HepG2 (cell line): ENCODE measurements around the gene COX4I2. TPM values are rescaled to one million over a fixed set of nuclear protein-coding genes. Genes with fewer than 3 reads are reported as not detected.

Source experiments
- BRD4 ChIP-seq: sonication (generic); formaldehyde crosslinking; IDR thresholded peaks from 2 replicates; pipeline ENCODE4 v1.4.0; 2020; ENCODE audit warnings: missing genetic modification reagents
- HNRNPH1 ChIP-seq: fragments of 200-400 bp; formaldehyde crosslinking; optimal IDR thresholded peaks from 2 replicates; pipeline ENCODE3; 2017; ENCODE audit warnings: mild to moderate bottlenecking, low read depth, low read length
- HNRNPK ChIP-seq: fragments of 200-400 bp; formaldehyde crosslinking; IDR thresholded peaks from 2 replicates; pipeline ENCODE4 v1.6.1; 2018; ENCODE audit warnings: low read length, low read depth, moderate library complexity, mild to moderate bottlenecking; ENCODE audit not compliant: poor library complexity, severe bottlenecking
- HNRNPL ChIP-seq: fragments of 200-400 bp; formaldehyde crosslinking; IDR thresholded peaks from 2 replicates; pipeline ENCODE4 v1.6.1; 2017; ENCODE audit warnings: mild to moderate bottlenecking, low read depth, low read length
- HOXA7 ChIP-seq: sonication (generic); formaldehyde crosslinking; IDR thresholded peaks from 2 replicates; pipeline ENCODE4 v1.8.1; 2022; ENCODE audit warnings: mild to moderate bottlenecking, missing genetic modification reagents, moderate library complexity
- KMT2A ChIP-seq: sonication (generic); formaldehyde crosslinking; IDR thresholded peaks from 2 replicates; pipeline ENCODE4 v1.4.0; 2020; ENCODE audit warnings: missing genetic modification reagents
- MAFG ChIP-seq: sonication (generic); formaldehyde crosslinking; IDR thresholded peaks from 2 replicates; pipeline ENCODE4 v1.5.1; 2020; ENCODE audit warnings: mild to moderate bottlenecking, missing genetic modification reagents
- NFE2L1 ChIP-seq: sonication (generic); formaldehyde crosslinking; IDR thresholded peaks from 2 replicates; pipeline ENCODE4 v1.4.0; 2020; ENCODE audit warnings: missing genetic modification reagents, mild to moderate bottlenecking, borderline replicate concordance
- POLR2A ChIP-seq, 2 experiments: IDR thresholded peaks; 2 replicates each; pipeline ENCODE4 v1.6.1; 2011; ENCODE audit warnings: low read depth in 2 of 2, low read length in 2 of 2, mild to moderate bottlenecking in 1 of 2, moderate library complexity in 1 of 2; ENCODE audit not compliant: insufficient read depth in 1 of 2
- RFXAP ChIP-seq: sonication (generic); formaldehyde crosslinking; IDR thresholded peaks from 2 replicates; pipeline ENCODE4 v1.4.0; 2020; ENCODE audit warnings: missing genetic modification reagents, borderline replicate concordance
- SOX5 ChIP-seq: IDR thresholded peaks from 2 replicates; pipeline ENCODE4 v1.6.1; 2016; ENCODE audit warnings: borderline replicate concordance
- TGIF2 ChIP-seq: IDR thresholded peaks from 2 replicates; pipeline ENCODE4 v1.6.1; 2016; ENCODE audit warnings: control low read depth, missing compliant biosample characterization
- ZNF713 ChIP-seq: sonication (generic); formaldehyde crosslinking; IDR thresholded peaks from 2 replicates; pipeline ENCODE4 v1.4.0; 2020; ENCODE audit warnings: mild to moderate bottlenecking, missing genetic modification reagents
- polyA plus RNA-seq, 8 experiments: library from polyadenylated mRNA; depleted of rRNA in 3 of 8; stranded (reverse) in 7 of 8; unstranded in 1 of 8; fragments of >200 nt; fragmentation: Illumina TruSeq in 4 of 8; extraction: Trizol in 4 of 8; gene quantifications; 2 replicates each; pipeline versions ENCODE4 v1.2.1 to v1.2.3, GENCODE V29; 2011 to 2016; ENCODE audit warnings: low read depth in 4 of 8, missing spikeins in 1 of 8, mixed read lengths in 1 of 8; ENCODE audit not compliant: insufficient read depth in 1 of 8
- total RNA-seq, 5 experiments: library from RNA; depleted of rRNA; stranded (reverse); fragments of >200 nt; fragmentation: Illumina TruSeq; extraction: Trizol; gene quantifications; 2 replicates each; pipeline ENCODE4 v1.2.3, GENCODE V29; 2016; ENCODE audit warnings: low read depth in 1 of 5
- TF ChIP-seq, protein P1 (sequence below): sonication (generic); formaldehyde crosslinking; IDR thresholded peaks from 2 replicates; pipeline ENCODE4 v1.5.0; 2020; ENCODE audit warnings: mild to moderate bottlenecking, missing genetic modification reagents, borderline replicate concordance
- TF ChIP-seq, protein P2 (sequence below): fragments of 450-650 bp; IDR thresholded peaks from 2 replicates; pipeline ENCODE4 v1.6.1; 2017; ENCODE audit warnings: mild to moderate bottlenecking
- TF ChIP-seq, protein P3 (sequence below): sonication (generic); formaldehyde crosslinking; IDR thresholded peaks from 2 replicates; pipeline ENCODE4 v1.4.0; 2020; ENCODE audit warnings: mild to moderate bottlenecking, missing genetic modification reagents
- TF ChIP-seq, protein P4 (sequence below): sonication (generic); formaldehyde crosslinking; conservative IDR thresholded peaks from 2 replicates; pipeline ENCODE4 v1.8.0; 2022; ENCODE audit warnings: mild to moderate bottlenecking, moderate library complexity, missing genetic modification reagents

Gene COX4I2
- total and polyA plus RNA-seq, 2 of the 13 experiments (the other 11 are each of a cell fraction or from before 2014, with no cell fraction given): 1.1 TPM; not detected in 1

DNA sequence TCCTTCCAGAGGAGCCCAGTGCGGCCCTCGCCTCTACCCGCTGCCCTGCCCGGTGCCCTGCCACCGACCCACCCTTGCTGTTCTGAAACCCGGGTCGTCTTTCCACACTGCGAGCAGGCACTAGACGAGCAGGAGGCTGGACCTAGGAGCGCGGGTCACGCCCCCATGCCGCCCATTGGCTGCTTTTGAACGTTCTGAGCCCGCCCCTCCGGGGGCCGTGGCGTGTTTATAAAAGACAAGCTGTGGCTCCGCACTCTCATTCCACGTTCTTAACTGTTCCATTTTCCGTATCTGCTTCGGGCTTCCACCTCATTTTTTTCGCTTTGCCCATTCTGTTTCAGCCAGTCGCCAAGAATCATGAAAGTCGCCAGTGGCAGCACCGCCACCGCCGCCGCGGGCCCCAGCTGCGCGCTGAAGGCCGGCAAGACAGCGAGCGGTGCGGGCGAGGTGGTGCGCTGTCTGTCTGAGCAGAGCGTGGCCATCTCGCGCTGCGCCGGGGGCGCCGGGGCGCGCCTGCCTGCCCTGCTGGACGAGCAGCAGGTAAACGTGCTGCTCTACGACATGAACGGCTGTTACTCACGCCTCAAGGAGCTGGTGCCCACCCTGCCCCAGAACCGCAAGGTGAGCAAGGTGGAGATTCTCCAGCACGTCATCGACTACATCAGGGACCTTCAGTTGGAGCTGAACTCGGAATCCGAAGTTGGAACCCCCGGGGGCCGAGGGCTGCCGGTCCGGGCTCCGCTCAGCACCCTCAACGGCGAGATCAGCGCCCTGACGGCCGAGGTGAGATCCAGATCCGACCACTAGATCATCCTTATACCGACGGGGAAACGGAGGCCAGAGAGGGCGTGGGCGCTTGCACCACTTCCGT is 32.4 kb upstream of the COX4I2 start, which contains the start of gene ID1 (continued):
- TF ChIP-seq, protein P1, sequence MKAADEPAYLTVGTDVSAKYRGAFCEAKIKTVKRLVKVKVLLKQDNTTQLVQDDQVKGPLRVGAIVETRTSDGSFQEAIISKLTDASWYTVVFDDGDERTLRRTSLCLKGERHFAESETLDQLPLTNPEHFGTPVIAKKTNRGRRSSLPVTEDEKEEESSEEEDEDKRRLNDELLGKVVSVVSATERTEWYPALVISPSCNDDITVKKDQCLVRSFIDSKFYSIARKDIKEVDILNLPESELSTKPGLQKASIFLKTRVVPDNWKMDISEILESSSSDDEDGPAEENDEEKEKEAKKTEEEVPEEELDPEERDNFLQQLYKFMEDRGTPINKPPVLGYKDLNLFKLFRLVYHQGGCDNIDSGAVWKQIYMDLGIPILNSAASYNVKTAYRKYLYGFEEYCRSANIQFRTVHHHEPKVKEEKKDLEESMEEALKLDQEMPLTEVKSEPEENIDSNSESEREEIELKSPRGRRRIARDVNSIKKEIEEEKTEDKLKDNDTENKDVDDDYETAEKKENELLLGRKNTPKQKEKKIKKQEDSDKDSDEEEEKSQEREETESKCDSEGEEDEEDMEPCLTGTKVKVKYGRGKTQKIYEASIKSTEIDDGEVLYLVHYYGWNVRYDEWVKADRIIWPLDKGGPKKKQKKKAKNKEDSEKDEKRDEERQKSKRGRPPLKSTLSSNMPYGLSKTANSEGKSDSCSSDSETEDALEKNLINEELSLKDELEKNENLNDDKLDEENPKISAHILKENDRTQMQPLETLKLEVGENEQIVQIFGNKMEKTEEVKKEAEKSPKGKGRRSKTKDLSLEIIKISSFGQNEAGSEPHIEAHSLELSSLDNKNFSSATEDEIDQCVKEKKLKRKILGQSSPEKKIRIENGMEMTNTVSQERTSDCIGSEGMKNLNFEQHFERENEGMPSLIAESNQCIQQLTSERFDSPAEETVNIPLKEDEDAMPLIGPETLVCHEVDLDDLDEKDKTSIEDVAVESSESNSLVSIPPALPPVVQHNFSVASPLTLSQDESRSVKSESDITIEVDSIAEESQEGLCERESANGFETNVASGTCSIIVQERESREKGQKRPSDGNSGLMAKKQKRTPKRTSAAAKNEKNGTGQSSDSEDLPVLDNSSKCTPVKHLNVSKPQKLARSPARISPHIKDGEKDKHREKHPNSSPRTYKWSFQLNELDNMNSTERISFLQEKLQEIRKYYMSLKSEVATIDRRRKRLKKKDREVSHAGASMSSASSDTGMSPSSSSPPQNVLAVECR: peak; percentile 96; the same call in 1 of the 2 replicates
- TF ChIP-seq, protein P2, sequence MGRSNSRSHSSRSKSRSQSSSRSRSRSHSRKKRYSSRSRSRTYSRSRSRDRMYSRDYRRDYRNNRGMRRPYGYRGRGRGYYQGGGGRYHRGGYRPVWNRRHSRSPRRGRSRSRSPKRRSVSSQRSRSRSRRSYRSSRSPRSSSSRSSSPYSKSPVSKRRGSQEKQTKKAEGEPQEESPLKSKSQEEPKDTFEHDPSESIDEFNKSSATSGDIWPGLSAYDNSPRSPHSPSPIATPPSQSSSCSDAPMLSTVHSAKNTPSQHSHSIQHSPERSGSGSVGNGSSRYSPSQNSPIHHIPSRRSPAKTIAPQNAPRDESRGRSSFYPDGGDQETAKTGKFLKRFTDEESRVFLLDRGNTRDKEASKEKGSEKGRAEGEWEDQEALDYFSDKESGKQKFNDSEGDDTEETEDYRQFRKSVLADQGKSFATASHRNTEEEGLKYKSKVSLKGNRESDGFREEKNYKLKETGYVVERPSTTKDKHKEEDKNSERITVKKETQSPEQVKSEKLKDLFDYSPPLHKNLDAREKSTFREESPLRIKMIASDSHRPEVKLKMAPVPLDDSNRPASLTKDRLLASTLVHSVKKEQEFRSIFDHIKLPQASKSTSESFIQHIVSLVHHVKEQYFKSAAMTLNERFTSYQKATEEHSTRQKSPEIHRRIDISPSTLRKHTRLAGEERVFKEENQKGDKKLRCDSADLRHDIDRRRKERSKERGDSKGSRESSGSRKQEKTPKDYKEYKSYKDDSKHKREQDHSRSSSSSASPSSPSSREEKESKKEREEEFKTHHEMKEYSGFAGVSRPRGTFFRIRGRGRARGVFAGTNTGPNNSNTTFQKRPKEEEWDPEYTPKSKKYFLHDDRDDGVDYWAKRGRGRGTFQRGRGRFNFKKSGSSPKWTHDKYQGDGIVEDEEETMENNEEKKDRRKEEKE: no peak
- TF ChIP-seq ZNF713 (CRISPR knock-in tag) (peak; percentile 96; the same call in 1 of the 2 replicates), MAFG (CRISPR knock-in tag) (peak; percentile 66), NFE2L1 (peak; percentile 72; the same call in 1 of the 2 replicates), BRD4 (CRISPR knock-in tag) (peak; percentile 80), KMT2A (CRISPR knock-in tag) (peak; percentile 97), POLR2A (IDR thresholded peaks at IDR 0.05; ENCODE audit: insufficient read depth in 1 of 2, low read depth in 2 of 2, low read length in 2 of 2) (peak in 1 of 2 experiments; percentile 100; a peak in 2 of 4 replicates), RFXAP (CRISPR knock-in tag) (peak; percentile 95), SOX5 (CRISPR knock-in tag) (peak; percentile 72), HOXA7 (no peak), TGIF2 (peak; percentile 99), HNRNPH1 (peak; percentile 98), HNRNPL (peak; percentile 94), HNRNPK (peak; percentile 77)
- TF ChIP-seq, protein P3, sequence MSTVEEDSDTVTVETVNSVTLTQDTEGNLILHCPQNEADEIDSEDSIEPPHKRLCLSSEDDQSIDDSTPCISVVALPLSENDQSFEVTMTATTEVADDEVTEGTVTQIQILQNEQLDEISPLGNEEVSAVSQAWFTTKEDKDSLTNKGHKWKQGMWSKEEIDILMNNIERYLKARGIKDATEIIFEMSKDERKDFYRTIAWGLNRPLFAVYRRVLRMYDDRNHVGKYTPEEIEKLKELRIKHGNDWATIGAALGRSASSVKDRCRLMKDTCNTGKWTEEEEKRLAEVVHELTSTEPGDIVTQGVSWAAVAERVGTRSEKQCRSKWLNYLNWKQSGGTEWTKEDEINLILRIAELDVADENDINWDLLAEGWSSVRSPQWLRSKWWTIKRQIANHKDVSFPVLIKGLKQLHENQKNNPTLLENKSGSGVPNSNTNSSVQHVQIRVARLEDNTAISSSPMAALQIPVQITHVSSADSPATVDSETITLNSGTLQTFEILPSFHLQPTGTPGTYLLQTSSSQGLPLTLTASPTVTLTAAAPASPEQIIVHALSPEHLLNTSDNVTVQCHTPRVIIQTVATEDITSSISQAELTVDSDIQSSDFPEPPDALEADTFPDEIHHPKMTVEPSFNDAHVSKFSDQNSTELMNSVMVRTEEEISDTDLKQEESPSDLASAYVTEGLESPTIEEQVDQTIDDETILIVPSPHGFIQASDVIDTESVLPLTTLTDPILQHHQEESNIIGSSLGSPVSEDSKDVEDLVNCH (CRISPR knock-in tag): peak; percentile 93
- TF ChIP-seq, protein P4, sequence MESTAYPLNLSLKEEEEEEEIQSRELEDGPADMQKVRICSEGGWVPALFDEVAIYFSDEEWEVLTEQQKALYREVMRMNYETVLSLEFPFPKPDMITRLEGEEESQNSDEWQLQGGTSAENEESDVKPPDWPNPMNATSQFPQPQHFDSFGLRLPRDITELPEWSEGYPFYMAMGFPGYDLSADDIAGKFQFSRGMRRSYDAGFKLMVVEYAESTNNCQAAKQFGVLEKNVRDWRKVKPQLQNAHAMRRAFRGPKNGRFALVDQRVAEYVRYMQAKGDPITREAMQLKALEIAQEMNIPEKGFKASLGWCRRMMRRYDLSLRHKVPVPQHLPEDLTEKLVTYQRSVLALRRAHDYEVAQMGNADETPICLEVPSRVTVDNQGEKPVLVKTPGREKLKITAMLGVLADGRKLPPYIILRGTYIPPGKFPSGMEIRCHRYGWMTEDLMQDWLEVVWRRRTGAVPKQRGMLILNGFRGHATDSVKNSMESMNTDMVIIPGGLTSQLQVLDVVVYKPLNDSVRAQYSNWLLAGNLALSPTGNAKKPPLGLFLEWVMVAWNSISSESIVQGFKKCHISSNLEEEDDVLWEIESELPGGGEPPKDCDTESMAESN (CRISPR knock-in tag): peak; percentile 99
